ENCODE data around the gene SIRPB1.
"Not testable (repeated sequence)": the region's sequence is repeated elsewhere in the genome, so short reads cannot be mapped to it uniquely, and the experiment has no call there.

SIRPB1 gene

GRCh38 chr20:1619861-1620444 is at the start of gene SIRPB1:
SIRPB1 (minus strand) TSS chr20:1620009; CDS start chr20:1619944, 65 bp downstream.
- in situ Hi-C loops (cut with HindIII; ENCODE audit: low sequenced_read_pairs) = no loop called here

GRCh38 chr20:1669304-1669703 is 49.5 kb upstream of the SIRPB1 start:
- in situ Hi-C loops (cut with HindIII; ENCODE audit: low sequenced_read_pairs) = no loop called here

- in situ Hi-C loops (cut with HindIII; ENCODE audit: low sequenced_read_pairs) = no loop called here
These were observed 47.8 kb upstream of the SIRPB1 start for GRCh38 chr20:1667502-1668085.

- in situ Hi-C loops (cut with HindIII; ENCODE audit: low sequenced_read_pairs) = no loop called here
These were observed 47.0 kb upstream of the SIRPB1 start for GRCh38 chr20:1666802-1667201.

GRCh38 chr20:1665345-1665744 is 45.5 kb upstream of the SIRPB1 start:
- in situ Hi-C loops (cut with HindIII; ENCODE audit: low sequenced_read_pairs) = no loop called here

- in situ Hi-C loops (cut with HindIII; ENCODE audit: low sequenced_read_pairs) = no loop called here
These were observed 45.1 kb upstream of the SIRPB1 start for GRCh38 chr20:1664911-1665310.

GRCh38 chr20:1663917-1664316 is 44.1 kb upstream of the SIRPB1 start:
- in situ Hi-C loops (cut with HindIII; ENCODE audit: low sequenced_read_pairs) = no loop called here

GRCh38 chr20:1661542-1662299 is 41.9 kb upstream of the SIRPB1 start:
- in situ Hi-C loops (cut with HindIII; ENCODE audit: low sequenced_read_pairs) = no loop called here

GRCh38 chr20:1660246-1660645 is 40.4 kb upstream of the SIRPB1 start:
- in situ Hi-C loops (cut with HindIII; ENCODE audit: low sequenced_read_pairs) = no loop called here

GRCh38 chr20:1657556-1658334 is 37.9 kb upstream of the SIRPB1 start, which contains the start of gene SIRPG:
SIRPG (minus strand) TSS chr20:1657779; CDS start chr20:1657714, 65 bp downstream.
- in situ Hi-C loops (cut with HindIII; ENCODE audit: low sequenced_read_pairs) = no loop called here

GRCh38 chr20:1656844-1657243 is 37.0 kb upstream of the SIRPB1 start:
- in situ Hi-C loops (cut with HindIII; ENCODE audit: low sequenced_read_pairs) = no loop called here

GRCh38 chr20:1654996-1655395 is 35.2 kb upstream of the SIRPB1 start:
- in situ Hi-C loops (cut with HindIII; ENCODE audit: low sequenced_read_pairs) = no loop called here

- in situ Hi-C loops (cut with HindIII; ENCODE audit: low sequenced_read_pairs) = no loop called here
These were observed 33.2 kb upstream of the SIRPB1 start for GRCh38 chr20:1652960-1653359.

- in situ Hi-C loops (cut with HindIII; ENCODE audit: low sequenced_read_pairs) = no loop called here
These were observed 32.3 kb upstream of the SIRPB1 start for GRCh38 chr20:1652104-1652503.

GRCh38 chr20:1651268-1652058 is 31.7 kb upstream of the SIRPB1 start:
- in situ Hi-C loops (cut with HindIII; ENCODE audit: low sequenced_read_pairs) = no loop called here

GRCh38 chr20:1648101-1648500 is 28.3 kb upstream of the SIRPB1 start:
- in situ Hi-C loops (cut with HindIII; ENCODE audit: low sequenced_read_pairs) = no loop called here

GRCh38 chr20:1646975-1647431 is 27.2 kb upstream of the SIRPB1 start:
- in situ Hi-C loops (cut with HindIII; ENCODE audit: low sequenced_read_pairs) = no loop called here

- in situ Hi-C loops (cut with HindIII; ENCODE audit: low sequenced_read_pairs) = no loop called here
These were observed 24.5 kb upstream of the SIRPB1 start for GRCh38 chr20:1644101-1644962.

- in situ Hi-C loops (cut with HindIII; ENCODE audit: low sequenced_read_pairs) = not testable (repeated sequence)
These were observed 18.8 kb upstream of the SIRPB1 start for GRCh38 chr20:1638643-1639042.

All from DLD1 (cell line).